GM23338 (cell line): ENCODE measurements around the gene LRRC25. TPM values are rescaled to one million over a fixed set of nuclear protein-coding genes. Genes with fewer than 3 reads are reported as not detected.

Experiments used
- ATAC-seq: fragments of 200-7000 bp; cut with Tn5 transposase; 3 replicates; pipeline ENCODE4 v1.9.1; 2020
- DNase-seq: peaks from one replicate; pipeline ENCODE4 v3.0.0-alpha.2; 2015; ENCODE audit warnings: low spot score
- H2AFZ ChIP-seq: fragments of 200-600 bp; sonication (generic); 2 replicates; pipeline ENCODE4 v1.8.0; 2016; ENCODE audit warnings: antibody characterized with exemption, mild to moderate bottlenecking, moderate library complexity
- H3F3A ChIP-seq: fragments of 200-600 bp; sonication (generic); replicated peaks from 2 replicates; pipeline ENCODE4 v1.8.0; 2017; ENCODE audit warnings: antibody characterized with exemption, mixed run types, low read depth
- H3K27ac ChIP-seq: fragments of 200-600 bp; sonication (generic); 2 replicates; pipeline ENCODE4 v1.6.1; 2016; ENCODE audit warnings: low read depth
- H3K27me3 ChIP-seq: fragments of 200-600 bp; sonication (generic); 2 replicates; pipeline ENCODE4 v1.8.0; 2016; ENCODE audit warnings: mild to moderate bottlenecking, mixed run types, moderate library complexity; ENCODE audit not compliant: insufficient read depth
- H3K36me3 ChIP-seq: fragments of 200-600 bp; sonication (generic); 2 replicates; pipeline ENCODE4 v1.8.0; 2016; ENCODE audit warnings: mild to moderate bottlenecking; ENCODE audit not compliant: insufficient read depth
- H3K4me1 ChIP-seq: fragments of 200-600 bp; sonication (generic); 2 replicates; pipeline ENCODE4 v1.8.0; 2016; ENCODE audit warnings: mild to moderate bottlenecking, moderate library complexity; ENCODE audit not compliant: insufficient read depth
- H3K4me2 ChIP-seq: fragments of 200-600 bp; sonication (generic); 2 replicates; pipeline ENCODE4 v1.7.1; 2017; ENCODE audit warnings: mixed run types
- H3K4me3 ChIP-seq: fragments of 200-600 bp; sonication (generic); 2 replicates; pipeline ENCODE4 v1.6.1; 2016; ENCODE audit warnings: mixed run types
- H3K79me2 ChIP-seq: fragments of 200-600 bp; sonication (generic); replicated peaks from 2 replicates; pipeline ENCODE4 v1.8.0; 2017; ENCODE audit warnings: mild to moderate bottlenecking; ENCODE audit not compliant: insufficient read depth
- H3K9me2 ChIP-seq: fragments of 200-600 bp; sonication (generic); 2 replicates; pipeline ENCODE4 v1.8.0; 2017; ENCODE audit not compliant: insufficient read depth
- H4K20me1 ChIP-seq: fragments of 200-600 bp; sonication (generic); replicated peaks from 2 replicates; pipeline ENCODE4 v1.8.0; 2017; ENCODE audit warnings: mild to moderate bottlenecking; ENCODE audit not compliant: insufficient read depth
- H3K27ac Mint-ChIP-seq: 2 replicates; pipeline ENCODE4 v1.8.0; 2020; ENCODE audit warnings: inconsistent platforms, mild to moderate bottlenecking, moderate library complexity, mixed read lengths
- H3K27me3 Mint-ChIP-seq: 3 replicates; pipeline ENCODE4 v1.8.0; 2022; ENCODE audit warnings: low read depth, mild to moderate bottlenecking, moderate library complexity, mixed read lengths, inconsistent platforms; ENCODE audit not compliant: insufficient read depth, poor library complexity
- H3K36me3 Mint-ChIP-seq: 3 replicates; pipeline ENCODE4 v1.8.0; 2021; ENCODE audit warnings: low read depth, mild to moderate bottlenecking, inconsistent platforms, moderate library complexity, mixed read lengths
- H3K4me1 Mint-ChIP-seq: 3 replicates; pipeline ENCODE4 v1.8.0; 2020; ENCODE audit warnings: mild to moderate bottlenecking, inconsistent platforms, mixed read lengths
- H3K4me3 Mint-ChIP-seq: 3 replicates; pipeline ENCODE4 v1.8.0; 2021; ENCODE audit warnings: moderate library complexity, mild to moderate bottlenecking, inconsistent platforms, mixed read lengths
- H3K9me3 Mint-ChIP-seq: 3 replicates; pipeline ENCODE4 v1.8.0; 2020; ENCODE audit warnings: moderate library complexity, mild to moderate bottlenecking, inconsistent platforms, mixed read lengths
- STAT1 ChIP-seq: IDR thresholded peaks from one replicate; pipeline ENCODE4 v1.6.1; 2016; ENCODE audit warnings: antibody characterized with exemption; ENCODE audit not compliant: unreplicated experiment
- ZNF462 ChIP-seq: fragments of 250-450 bp; sonication (Bioruptor Pico); IDR thresholded peaks from 2 replicates; pipeline ENCODE4 v1.5.0; 2020; ENCODE audit warnings: mild to moderate bottlenecking, moderate library complexity
- polyA plus RNA-seq: library from polyadenylated mRNA; unstranded; fragments of >200 nt; fragmentation: Nextera tagmentation; extraction: Ambion mirVana; gene quantifications from 2 replicates; pipeline ENCODE4 v1.2.1, GENCODE V29; 2016
- total RNA-seq: library from RNA; depleted of rRNA; stranded (reverse); fragments of >200 nt; shearing (Covaris generic); gene quantifications from 2 replicates; pipeline ENCODE4 v1.2.3, GENCODE V29; 2014

Gene LRRC25
- total and polyA plus RNA-seq, 2 experiments from 2014 or later = 0.17 to 0.24 TPM

DNA sequence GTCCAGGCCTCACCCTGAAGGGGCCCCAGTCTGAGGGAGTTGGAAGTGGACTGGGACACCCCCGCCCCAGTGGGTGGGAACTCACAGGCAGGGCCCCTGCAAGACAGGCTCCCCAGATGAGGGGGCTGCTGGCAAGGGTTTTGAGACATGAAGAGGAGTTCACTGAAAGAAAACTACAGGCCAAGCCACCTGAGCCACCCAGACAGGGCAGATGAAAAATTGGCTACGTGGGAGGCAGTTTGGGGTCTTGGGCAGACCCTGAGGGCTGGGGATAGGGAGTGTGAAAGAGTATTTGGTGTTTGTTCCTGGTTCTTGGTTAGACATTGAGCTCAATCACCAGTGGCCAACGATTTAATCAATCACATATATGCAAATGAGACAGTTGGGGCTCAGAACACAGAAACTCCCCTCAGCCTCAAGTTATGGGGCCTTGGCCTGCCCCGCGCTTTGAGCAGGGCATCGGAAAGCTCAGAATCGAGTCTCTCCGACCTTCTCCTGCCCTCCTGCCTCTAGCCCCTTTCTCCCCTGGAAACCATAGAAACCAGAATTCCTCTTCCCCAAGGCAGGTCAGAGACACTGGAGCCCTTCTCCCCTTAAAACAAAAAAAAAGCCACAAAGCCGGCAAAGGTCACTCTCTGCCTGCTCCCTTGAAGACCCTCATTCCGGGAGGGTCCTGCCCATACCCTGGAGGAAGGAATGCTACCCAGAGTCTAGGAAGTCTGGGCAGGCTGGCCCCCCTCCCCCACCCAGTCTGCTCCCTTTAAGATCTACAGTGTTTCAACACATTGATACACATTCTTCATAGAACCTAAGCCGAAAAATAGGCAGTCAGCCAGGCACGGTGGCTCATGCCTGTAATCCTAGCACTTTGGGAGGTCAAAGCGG is 41.8 kb upstream of the LRRC25 start:
- Histone ChIP-seq H3K27ac (peak overlapping the region; percentile 78; the same call in 1 of the 2 replicates), H3K9me2 (no peaks in the 10 kb centered on the region), H3K79me2 (no peaks in the 10 kb centered on the region), H3K4me2 (peak overlapping the region; percentile 82), H3K4me3 (peak overlapping the region; percentile 79; the same call in 1 of the 2 replicates), H3K4me1 (peaks cover 21% of the 10 kb centered on the region), H3K27me3 (no peaks in the 10 kb centered on the region), H2AFZ (no peak overlapping the region), H3K36me3 (no peaks in the 10 kb centered on the region), H3F3A (peaks cover 28% of the 10 kb centered on the region; the same call in 1 of the 2 replicates), H4K20me1 (peaks cover 3% of the 10 kb centered on the region)
- peaks cover 4% of the 10 kb centered on the region for H3K9me3 Mint-ChIP-seq
- H3K36me3 Mint-ChIP-seq = peaks cover 27% of the 10 kb centered on the region
- H3K27ac Mint-ChIP-seq = peak overlapping the region; percentile 72; the same call in 1 of the 2 replicates
- ATAC-seq (no peak), DNase-seq (peak; percentile 56)
- H3K4me3 Mint-ChIP-seq = peak overlapping the region; percentile 49; the same call in 2 of the 3 replicates
- TF ChIP-seq STAT1 = no peak
- no peak for TF ChIP-seq ZNF462 (CRISPR knock-in tag)
- H3K4me1 Mint-ChIP-seq = peaks cover 29% of the 10 kb centered on the region
- peaks cover 30% of the 10 kb centered on the region for H3K27me3 Mint-ChIP-seq
